B cell (primary cell): ENCODE results near the gene AIRE. TPM values are rescaled to one million over a fixed set of nuclear protein-coding genes. Genes with fewer than 3 reads are reported as not detected.

Source experiments
- ATAC-seq: fragments of 200-7000 bp; cut with Tn5 transposase; one replicate; pipeline ENCODE4 v1.10.0; 2021; ENCODE audit warnings: low read depth, mild to moderate bottlenecking, moderate number of reproducible peaks, moderate library complexity
- CTCF ChIA-PET: fragments of 350-600 bp; sonication (Branson Sonifier 250); formaldehyde crosslinking; loops from one replicate; lab custom pipeline; 2021; ENCODE audit warnings: antibody characterized with exemption, inconsistent platforms; lab: Charles Lee
- POLR2A ChIA-PET: fragments of 350-600 bp; sonication (Branson Sonifier 250); formaldehyde crosslinking; loops from one replicate; lab custom pipeline; 2021; ENCODE audit warnings: antibody characterized with exemption; lab: Charles Lee
- DNase-seq: peaks from one replicate; pipeline ENCODE4 v3.0.0; 2013
- H2AFZ ChIP-seq: 2 replicates; pipeline ENCODE4 v1.6.1; 2012; ENCODE audit warnings: mild to moderate bottlenecking, low read depth, low read length; ENCODE audit not compliant: insufficient read depth, poor library complexity, severe bottlenecking
- H3K27ac ChIP-seq, 2 donors: 1 replicate in 1 of 2; 2 replicates in 1 of 2; pipeline ENCODE4 v1.5.1; 2012 to 2013; ENCODE audit warnings: low read length in 2 of 2, mild to moderate bottlenecking in 2 of 2, moderate library complexity in 1 of 2
- H3K27me3 ChIP-seq, 4 experiments: fragments of 200-600 bp in 1 of 4; sonication (generic) in 1 of 4; replicated peaks in 1 of 4; 1 replicate in 2 of 4; 2 replicates in 2 of 4; pipeline versions ENCODE4 v1.6.1 to v1.7.0; 2013 to 2016; ENCODE audit warnings: low read length in 3 of 4, mild to moderate bottlenecking in 2 of 4, mixed read lengths in 1 of 4, moderate library complexity in 1 of 4; ENCODE audit not compliant: insufficient read depth in 4 of 4, control insufficient read depth in 3 of 4; ENCODE audit errors: control extremely low read depth in 1 of 4
- H3K36me3 ChIP-seq, 2 experiments: replicated peaks in 1 of 2; 1 replicate in 1 of 2; 2 replicates in 1 of 2; pipeline versions ENCODE4 v1.6.1 to v1.7.1; 2013; ENCODE audit warnings: low read length in 1 of 2; ENCODE audit not compliant: insufficient read depth in 2 of 2, control insufficient read depth in 1 of 2; ENCODE audit errors: control extremely low read depth in 1 of 2, extremely low read depth in 1 of 2
- H3K4me1 ChIP-seq, 2 donors: fragments of 200-600 bp in 1 of 2; sonication (generic) in 1 of 2; 1 replicate in 1 of 2; 2 replicates in 1 of 2; pipeline versions ENCODE4 v1.5.1 to v1.6.1; 2013 to 2017; ENCODE audit warnings: low read length in 2 of 2; ENCODE audit not compliant: control insufficient read depth in 2 of 2, insufficient read depth in 2 of 2
- H3K4me2 ChIP-seq: replicated peaks from 2 replicates; pipeline ENCODE3; 2012; ENCODE audit warnings: mild to moderate bottlenecking, low read depth, low read length; ENCODE audit not compliant: poor library complexity, severe bottlenecking
- H3K4me3 ChIP-seq, 5 experiments: fragments of 200-600 bp in 1 of 5; sonication (generic) in 1 of 5; 1 replicate in 3 of 5; 2 replicates in 2 of 5; pipeline versions ENCODE4 v1.5.1 to v1.7.0; 2011 to 2016; ENCODE audit warnings: low read length in 4 of 5, mild to moderate bottlenecking in 4 of 5, low read depth in 2 of 5, control low read depth in 1 of 5, moderate library complexity in 1 of 5; ENCODE audit not compliant: insufficient read depth in 1 of 5; ENCODE audit errors: control extremely low read depth in 1 of 5, extremely low read depth in 1 of 5
- H3K79me2 ChIP-seq: fragments of 200-600 bp; sonication (generic); one replicate; pipeline ENCODE4 v1.6.0; 2016; ENCODE audit warnings: low read length; ENCODE audit not compliant: control insufficient read depth, insufficient read depth
- H3K9ac ChIP-seq: fragments of 200-600 bp; sonication (generic); 2 replicates; pipeline ENCODE4 v1.6.1; 2017; ENCODE audit warnings: mild to moderate bottlenecking, low read length, moderate library complexity
- H3K9me3 ChIP-seq, 3 donors: one replicate each; pipeline versions ENCODE4 v1.6.1 to v1.7.1; 2013; ENCODE audit warnings: low read length in 2 of 3; ENCODE audit not compliant: control insufficient read depth in 2 of 3, insufficient read depth in 1 of 3; ENCODE audit errors: control extremely low read depth in 1 of 3
- H4K20me1 ChIP-seq: 2 replicates; pipeline ENCODE4 v1.6.0; 2012; ENCODE audit warnings: mild to moderate bottlenecking, low read length; ENCODE audit not compliant: insufficient read depth, control insufficient read depth, poor library complexity, severe bottlenecking
- H3K27ac Mint-ChIP-seq: one replicate; pipeline ENCODE4 v1.8.0; 2021; ENCODE audit warnings: mixed read lengths
- H3K27me3 Mint-ChIP-seq: one replicate; pipeline ENCODE4 v1.8.0; 2021; ENCODE audit warnings: mixed read lengths
- H3K4me1 Mint-ChIP-seq: one replicate; pipeline ENCODE4 v1.8.0; 2021; ENCODE audit warnings: mixed read lengths
- H3K4me3 Mint-ChIP-seq: one replicate; pipeline ENCODE4 v1.8.0; 2021; ENCODE audit warnings: mixed read lengths
- H3K9me3 Mint-ChIP-seq: one replicate; pipeline ENCODE4 v1.8.0; 2022; ENCODE audit warnings: mixed read lengths; ENCODE audit not compliant: insufficient read depth
- CTCF ChIP-seq: fragments of 200-600 bp; IDR thresholded peaks from one replicate; pipeline ENCODE4 v1.8.0; 2022; ENCODE audit warnings: antibody characterized with exemption, mild to moderate bottlenecking
- EZH2 ChIP-seq: IDR thresholded peaks from 2 replicates; pipeline ENCODE4 v1.6.1; 2012; ENCODE audit warnings: borderline replicate concordance, low read depth, mild to moderate bottlenecking, moderate library complexity, low read length; ENCODE audit not compliant: insufficient read depth, poor library complexity, severe bottlenecking
- WGBS: methylation state at CpG from one replicate; pipeline ENCODE4 v1.1.5; 2013; ENCODE audit warnings: missing lambda C conversion rate; ENCODE audit not compliant: insufficient coverage; 5-methylcytosine and 5-hydroxymethylcytosine counted together
- intact Hi-C: fragments of 100-400 bp; cut with micrococcal nuclease; formaldehyde crosslinking; loops from one replicate; pipeline ENCODE4 v1.10.0; 2022
- polyA plus RNA-seq: library from polyadenylated mRNA; depleted of rRNA; stranded (reverse); fragments of >200 nt; gene quantifications from 2 replicates; pipeline ENCODE4 v1.2.3, GENCODE V29; 2012
- total RNA-seq, 2 donors: library from RNA; stranded (reverse); fragments of 120-200 nt in 1 of 2; gene quantifications; 1 replicate in 1 of 2; 2 replicates in 1 of 2; pipeline versions ENCODE4 v1.2.3 to v1.2.4, GENCODE V29; 2013 to 2022

Gene AIRE
- total and polyA plus RNA-seq, 2 donors (not counting 1 experiment from before 2014, with no cell fraction given), result 0.37 TPM; not detected in 1

- Histone ChIP-seq H3K4me1 (no peaks in the 10 kb centered on the region), H3K27ac (no peak overlapping the region), H3K4me2 (no peak overlapping the region), H3K4me3 (no peak overlapping the region), H3K27me3 (no peaks in the 10 kb centered on the region), H3K9ac (no peak overlapping the region), H2AFZ (no peak overlapping the region), H3K79me2 (peaks cover 21% of the 10 kb centered on the region), H3K9me3 (no peaks in the 10 kb centered on the region), H4K20me1 (peaks cover 82% of the 10 kb centered on the region), H3K36me3 (peaks cover 4 to 89% of the 10 kb centered on the region in 2 experiments)
- Mint-ChIP-seq H3K9me3 (no peaks in the 10 kb centered on the region), H3K27me3 (no peaks in the 10 kb centered on the region), H3K4me1 (no peaks in the 10 kb centered on the region), H3K27ac (no peak overlapping the region), H3K4me3 (no peak overlapping the region)
- DNase-seq (no peak), ATAC-seq (no peak)
- ChIA-PET POLR2A (no interaction called here), CTCF (no interaction called here)
- intact Hi-C loops, result no loop called here
- 86% methylated on average over 14 of the region's 15 CpGs for WGBS
- TF ChIP-seq CTCF (no peak), EZH2 (no peak)
Observed at GRCh38 chr21:44314128-44314527, 28.5 kb downstream of the AIRE start.

GRCh38 chr21:44314561-44314960 is 28.9 kb downstream of the AIRE start:
- ChIA-PET POLR2A (no interaction called here), CTCF (no interaction called here)
- intact Hi-C loops, result no loop called here
- Mint-ChIP-seq H3K4me1 (no peaks in the 10 kb centered on the region), H3K27ac (no peak overlapping the region), H3K4me3 (no peak overlapping the region), H3K27me3 (no peaks in the 10 kb centered on the region), H3K9me3 (no peaks in the 10 kb centered on the region)
- WGBS, result 95% methylated on average over 10 of the region's 11 CpGs
- H3K27ac ChIP-seq, result no peak overlapping the region
- ATAC-seq (no peak), DNase-seq (no peak)
- H3K4me3 ChIP-seq, result no peak overlapping the region
- H3K79me2 ChIP-seq, result peaks cover 16% of the 10 kb centered on the region
- no peak overlapping the region for H3K9ac ChIP-seq
- H3K36me3 ChIP-seq, result peaks cover 4 to 89% of the 10 kb centered on the region in 2 experiments
- no peaks in the 10 kb centered on the region for H3K27me3 ChIP-seq
- H3K4me1 ChIP-seq, result no peaks in the 10 kb centered on the region
- H4K20me1 ChIP-seq, result peaks cover 81% of the 10 kb centered on the region
- no peak overlapping the region for H3K4me2 ChIP-seq
- no peak overlapping the region for H2AFZ ChIP-seq
- TF ChIP-seq EZH2, result no peak
- no peak for TF ChIP-seq CTCF
- no peaks in the 10 kb centered on the region for H3K9me3 ChIP-seq
